Urinary bladder (tissue), 4 donors: ENCODE measurements around the gene COBLL1. TPM values are rescaled to one million over a fixed set of nuclear protein-coding genes. Genes with fewer than 3 reads are reported as not detected.

Source experiments
- DNase-seq: peaks from one replicate; pipeline ENCODE4 v3.0.0-alpha.2; 2015; ENCODE audit errors: extremely low spot score
- H3K27ac ChIP-seq: one replicate; pipeline ENCODE4 v1.5.1; 2013; ENCODE audit warnings: low read depth, mild to moderate bottlenecking, moderate library complexity
- H3K36me3 ChIP-seq: one replicate; pipeline ENCODE4 v1.6.1; 2013; ENCODE audit warnings: mild to moderate bottlenecking, moderate library complexity; ENCODE audit not compliant: insufficient read depth
- H3K4me1 ChIP-seq: one replicate; pipeline ENCODE4 v1.6.1; 2013; ENCODE audit warnings: mild to moderate bottlenecking, moderate library complexity; ENCODE audit not compliant: insufficient read depth
- H3K4me3 ChIP-seq: one replicate; pipeline ENCODE4 v1.5.1; 2013; ENCODE audit warnings: low read depth, low read length
- WGBS: extraction: QIAGEN DNeasy Blood & Tissue Kit; methylation state at CpG from one replicate; pipeline ENCODE4 v1.1.7; 2013; 5-methylcytosine and 5-hydroxymethylcytosine counted together
- polyA plus RNA-seq: library from polyadenylated mRNA; stranded (reverse); fragments of 200-250 nt; gene quantifications from one replicate; pipeline ENCODE4 v1.2.3, GENCODE V29; 2013
- total RNA-seq: library from RNA; depleted of rRNA; stranded (reverse); fragments of >200 nt; gene quantifications from one replicate; pipeline ENCODE4 v1.2.3, GENCODE V29; 2014
- donor health status: healthy with polysubstance abuse.
- donor health status: healthy.

The COBLL1 gene
- total and polyA plus RNA-seq, 2 donors = 12.9 to 51.8 TPM

- Histone ChIP-seq H3K36me3 (no peaks in the 10 kb centered on the region), H3K4me1 (no peaks in the 10 kb centered on the region), H3K4me3 (no peak overlapping the region), H3K27ac (no peak overlapping the region)
- 93% methylated on average over 14 of the region's 14 CpGs for WGBS
- no peak for DNase-seq
Observed at GRCh38 chr2:164818149-164819136, 23.2 kb downstream of the COBLL1 start.

- no peak for DNase-seq
- Histone ChIP-seq H3K27ac (no peak overlapping the region), H3K36me3 (no peaks in the 10 kb centered on the region), H3K4me1 (no peaks in the 10 kb centered on the region), H3K4me3 (no peak overlapping the region)
Observed at GRCh38 chr2:164816900-164817299, 24.7 kb downstream of the COBLL1 start.

- Histone ChIP-seq H3K4me3 (no peak overlapping the region), H3K4me1 (no peaks in the 10 kb centered on the region), H3K36me3 (no peaks in the 10 kb centered on the region), H3K27ac (no peak overlapping the region)
- no peak for DNase-seq
- WGBS = 94% methylated on average over 2 of the region's 2 CpGs
Observed at GRCh38 chr2:164816046-164816445, 25.6 kb downstream of the COBLL1 start.

- DNase-seq = no peak
- no peak overlapping the region for H3K4me3 ChIP-seq
- no peaks in the 10 kb centered on the region for H3K4me1 ChIP-seq
- WGBS = 80% methylated on average over 3 of the region's 3 CpGs
- no peaks in the 10 kb centered on the region for H3K36me3 ChIP-seq
- no peak overlapping the region for H3K27ac ChIP-seq
Observed at GRCh38 chr2:164815071-164815793, 26.4 kb downstream of the COBLL1 start.

- Histone ChIP-seq H3K27ac (no peak overlapping the region), H3K36me3 (no peaks in the 10 kb centered on the region), H3K4me1 (no peaks in the 10 kb centered on the region), H3K4me3 (no peak overlapping the region)
- no peak for DNase-seq
Observed at GRCh38 chr2:164813535-164813934, 28.1 kb downstream of the COBLL1 start.

GRCh38 chr2:164812378-164812777 lies 29.2 kb downstream of the COBLL1 start:
- no peaks in the 10 kb centered on the region for H3K4me1 ChIP-seq
- no peak for DNase-seq
- 75% methylated on average over 1 of the region's 1 CpG for WGBS
- no peak overlapping the region for H3K4me3 ChIP-seq
- H3K36me3 ChIP-seq = no peaks in the 10 kb centered on the region
- no peak overlapping the region for H3K27ac ChIP-seq

GRCh38 chr2:164811819-164812218 lies 29.8 kb downstream of the COBLL1 start:
- Histone ChIP-seq H3K27ac (no peak overlapping the region), H3K4me1 (no peaks in the 10 kb centered on the region)

GRCh38 chr2:164810843-164811242 lies 30.8 kb downstream of the COBLL1 start:
- H3K27ac ChIP-seq = no peak overlapping the region
- no peaks in the 10 kb centered on the region for H3K4me1 ChIP-seq

More at GRCh38 chr2:164811819-164812218, 29.8 kb downstream of the COBLL1 start:
- Histone ChIP-seq H3K4me3 (no peak overlapping the region), H3K36me3 (no peaks in the 10 kb centered on the region)
- WGBS = 88% methylated on average over 2 of the region's 2 CpGs
- no peak for DNase-seq

GRCh38 chr2:164808776-164809175 lies 32.8 kb downstream of the COBLL1 start:
- WGBS = 28% methylated on average over 1 of the region's 1 CpG
- Histone ChIP-seq H3K36me3 (no peaks in the 10 kb centered on the region), H3K4me1 (peaks cover 1% of the 10 kb centered on the region), H3K27ac (no peak overlapping the region), H3K4me3 (no peak overlapping the region)
- DNase-seq = no peak

More at GRCh38 chr2:164810843-164811242, 30.8 kb downstream of the COBLL1 start:
- H3K36me3 ChIP-seq = no peaks in the 10 kb centered on the region
- DNase-seq = no peak
- no peak overlapping the region for H3K4me3 ChIP-seq

GRCh38 chr2:164803776-164804466 lies 37.7 kb downstream of the COBLL1 start:
- H3K4me1 ChIP-seq = peaks cover 3% of the 10 kb centered on the region
- H3K36me3 ChIP-seq = no peaks in the 10 kb centered on the region
- no peak overlapping the region for H3K27ac ChIP-seq
- WGBS = 65% methylated on average over 4 of the region's 4 CpGs
- no peak for DNase-seq
- no peak overlapping the region for H3K4me3 ChIP-seq

GRCh38 chr2:164802095-164802707 lies 39.4 kb downstream of the COBLL1 start:
- Histone ChIP-seq H3K4me3 (no peak overlapping the region), H3K4me1 (peaks cover 3% of the 10 kb centered on the region), H3K27ac (no peak overlapping the region), H3K36me3 (no peaks in the 10 kb centered on the region)
- DNase-seq = no peak
- WGBS = 60% methylated on average over 1 of the region's 1 CpG

GRCh38 chr2:164800572-164800971 lies 41.1 kb downstream of the COBLL1 start:
- peaks cover 4% of the 10 kb centered on the region for H3K4me1 ChIP-seq
- H3K4me3 ChIP-seq = no peak overlapping the region
- WGBS = 95% methylated on average over 3 of the region's 3 CpGs
- no peak overlapping the region for H3K27ac ChIP-seq
- no peaks in the 10 kb centered on the region for H3K36me3 ChIP-seq
- DNase-seq = no peak

- no peak for DNase-seq
- H3K4me3 ChIP-seq = no peak overlapping the region
- no peak overlapping the region for H3K27ac ChIP-seq
- 77% methylated on average over 1 of the region's 1 CpG for WGBS
- peaks cover 2% of the 10 kb centered on the region for H3K4me1 ChIP-seq
- no peaks in the 10 kb centered on the region for H3K36me3 ChIP-seq
Observed at GRCh38 chr2:164797627-164798026, 44.0 kb downstream of the COBLL1 start.
